ENCODE data around the gene SEMA3E.

Gene SEMA3E

DNA sequence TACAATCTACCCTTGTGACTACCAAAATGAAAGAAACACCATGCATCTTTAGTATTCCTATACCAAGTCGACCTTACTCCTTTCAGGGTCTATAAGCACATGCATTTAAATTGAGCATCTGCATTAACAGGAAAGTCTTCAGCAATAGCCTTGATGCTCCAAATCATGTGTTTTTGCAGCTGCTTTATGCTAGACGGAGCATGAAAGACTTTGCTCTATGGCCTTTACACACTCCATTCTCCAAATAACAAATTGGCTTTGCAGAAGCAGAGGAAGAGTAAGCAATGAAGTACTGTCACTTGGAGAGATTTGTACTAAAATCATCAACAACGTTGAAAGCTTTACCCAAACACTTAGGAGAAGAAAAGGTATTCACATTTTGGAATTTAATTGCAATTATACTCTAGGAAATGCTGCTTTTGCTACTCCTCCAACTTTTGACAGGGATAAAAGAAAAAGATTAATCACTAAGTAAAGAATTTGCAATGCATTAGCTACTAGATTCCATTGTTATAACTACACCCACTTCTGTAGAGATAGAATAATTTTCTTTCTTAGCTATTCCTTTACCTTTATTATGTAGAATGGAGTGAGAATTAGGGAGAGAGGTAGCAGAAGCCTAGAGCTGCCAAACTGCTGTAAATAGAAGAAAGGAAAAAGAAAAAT lies 131.8 kb downstream of the SEMA3E start:
- in situ Hi-C loops (cut with MboI; ENCODE audit: low pct_unique_long_range_greater_than_20kb, low sequenced_read_pairs, unreplicated experiment) = no loop called here
- no peak for DNase-seq (ENCODE audit: low spot score)
- TF ChIP-seq, protein P1, sequence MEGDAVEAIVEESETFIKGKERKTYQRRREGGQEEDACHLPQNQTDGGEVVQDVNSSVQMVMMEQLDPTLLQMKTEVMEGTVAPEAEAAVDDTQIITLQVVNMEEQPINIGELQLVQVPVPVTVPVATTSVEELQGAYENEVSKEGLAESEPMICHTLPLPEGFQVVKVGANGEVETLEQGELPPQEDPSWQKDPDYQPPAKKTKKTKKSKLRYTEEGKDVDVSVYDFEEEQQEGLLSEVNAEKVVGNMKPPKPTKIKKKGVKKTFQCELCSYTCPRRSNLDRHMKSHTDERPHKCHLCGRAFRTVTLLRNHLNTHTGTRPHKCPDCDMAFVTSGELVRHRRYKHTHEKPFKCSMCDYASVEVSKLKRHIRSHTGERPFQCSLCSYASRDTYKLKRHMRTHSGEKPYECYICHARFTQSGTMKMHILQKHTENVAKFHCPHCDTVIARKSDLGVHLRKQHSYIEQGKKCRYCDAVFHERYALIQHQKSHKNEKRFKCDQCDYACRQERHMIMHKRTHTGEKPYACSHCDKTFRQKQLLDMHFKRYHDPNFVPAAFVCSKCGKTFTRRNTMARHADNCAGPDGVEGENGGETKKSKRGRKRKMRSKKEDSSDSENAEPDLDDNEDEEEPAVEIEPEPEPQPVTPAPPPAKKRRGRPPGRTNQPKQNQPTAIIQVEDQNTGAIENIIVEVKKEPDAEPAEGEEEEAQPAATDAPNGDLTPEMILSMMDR (IDR thresholded peaks at IDR 0.05; ENCODE audit: extremely low read depth, insufficient read depth, missing control alignments) = no peak

DNA sequence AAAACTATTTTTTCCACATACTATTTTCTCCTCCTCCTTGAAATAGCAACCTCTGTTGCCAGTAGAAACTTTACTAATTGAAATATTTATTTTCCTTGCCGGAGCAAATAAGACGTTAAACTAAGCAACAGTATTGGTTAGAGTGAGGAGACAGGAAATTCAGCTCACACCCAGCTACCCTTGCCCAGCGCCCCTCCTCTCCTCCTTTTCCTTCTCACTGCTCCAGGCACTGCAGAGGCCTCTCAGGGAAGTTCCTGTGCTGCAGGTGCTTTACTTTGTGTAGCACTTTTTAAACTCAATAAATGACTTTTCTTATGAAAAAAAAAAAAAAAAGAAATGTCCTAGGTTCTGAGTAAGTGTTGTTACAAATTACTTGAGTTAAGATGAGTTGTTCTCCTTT lies 134.0 kb downstream of the SEMA3E start:
- in situ Hi-C loops (cut with MboI; ENCODE audit: low pct_unique_long_range_greater_than_20kb, low sequenced_read_pairs, unreplicated experiment) = no loop called here
- TF ChIP-seq, protein P1 (IDR thresholded peaks at IDR 0.05; ENCODE audit: extremely low read depth, insufficient read depth, missing control alignments) = no peak
- DNase-seq (ENCODE audit: low spot score) = no peak

DNA sequence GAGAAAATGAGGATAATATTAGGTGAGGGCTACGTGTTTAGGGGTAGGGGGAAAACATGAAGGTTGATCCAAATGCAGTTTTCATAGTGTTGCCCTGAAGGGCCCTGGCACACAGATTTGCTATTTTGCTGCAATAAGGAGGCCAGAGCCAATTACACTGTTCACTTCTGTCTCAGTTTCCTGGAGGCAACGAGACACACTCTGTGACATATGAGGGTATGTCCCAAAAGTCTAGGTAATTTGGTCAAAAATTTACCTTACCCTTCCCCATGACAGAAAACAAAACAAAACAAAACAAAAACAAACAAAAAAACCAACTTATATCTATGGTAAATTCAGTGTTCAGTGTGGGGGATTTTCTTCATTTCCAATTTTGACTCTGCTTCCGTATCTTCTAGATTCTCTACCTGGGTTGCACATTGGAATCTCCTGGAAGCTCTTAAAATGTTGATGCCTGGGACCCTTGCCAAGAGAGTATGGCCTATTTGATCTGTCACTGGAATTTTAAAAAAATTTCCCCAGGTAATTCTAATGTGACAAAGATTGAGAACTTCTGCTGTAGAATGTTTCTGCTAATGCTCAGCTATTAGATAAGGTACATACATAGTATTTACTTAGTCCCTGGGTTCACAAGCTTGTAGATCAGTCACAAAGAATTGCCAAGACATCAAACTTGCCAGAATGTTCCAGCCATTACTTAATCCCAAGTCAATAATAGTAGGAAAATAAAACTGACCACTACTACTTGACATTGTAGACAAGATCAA lies 139.5 kb downstream of the SEMA3E start:
- in situ Hi-C loops (cut with MboI; ENCODE audit: low pct_unique_long_range_greater_than_20kb, low sequenced_read_pairs, unreplicated experiment) = no loop called here
- TF ChIP-seq, protein P1 (IDR thresholded peaks at IDR 0.05; ENCODE audit: extremely low read depth, insufficient read depth, missing control alignments) = no peak
- no peak for DNase-seq (ENCODE audit: low spot score)

DNA sequence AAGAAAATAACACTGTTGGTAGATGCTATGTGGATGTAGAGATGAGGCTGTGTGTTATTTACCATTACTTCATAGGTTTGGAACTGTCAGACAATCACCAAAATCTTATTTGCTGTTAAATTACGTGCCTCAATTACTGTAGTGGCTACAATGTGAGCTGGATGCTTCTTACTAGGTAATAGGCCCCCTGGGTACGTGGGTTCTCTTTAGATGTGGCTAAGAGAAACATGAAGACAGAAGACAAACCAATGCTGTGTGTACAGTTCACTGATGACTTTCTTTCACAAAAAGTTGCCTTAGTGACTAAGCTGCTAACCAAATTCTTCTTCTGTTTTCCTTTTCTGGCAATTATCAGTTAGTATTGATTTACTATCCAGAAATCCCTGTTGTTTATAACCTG lies 144.6 kb downstream of the SEMA3E start:
- in situ Hi-C loops (cut with MboI; ENCODE audit: low pct_unique_long_range_greater_than_20kb, low sequenced_read_pairs, unreplicated experiment) = no loop called here
- TF ChIP-seq, protein P1 (IDR thresholded peaks at IDR 0.05; ENCODE audit: extremely low read depth, insufficient read depth, missing control alignments) = no peak
- DNase-seq (ENCODE audit: low spot score) = no peak

DNA sequence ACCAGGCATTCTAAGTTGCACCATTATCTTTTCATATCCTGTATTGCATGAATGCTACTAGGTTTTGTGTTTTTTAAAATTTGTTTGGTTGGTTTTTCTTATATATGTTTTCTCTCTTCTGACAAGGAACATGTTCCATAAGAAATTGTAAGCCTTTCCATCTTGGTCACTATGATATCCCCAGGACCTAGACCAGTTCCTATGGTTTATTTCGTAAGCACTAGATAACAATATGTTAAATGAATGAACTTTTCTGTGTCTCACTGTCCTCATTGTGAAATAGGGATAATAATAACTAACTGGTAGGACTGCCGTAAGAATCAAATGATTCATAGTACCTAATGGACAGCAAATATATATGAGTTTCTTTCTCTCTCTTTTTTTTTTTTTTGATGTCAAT lies 146.3 kb downstream of the SEMA3E start:
- DNase-seq (ENCODE audit: low spot score) = no peak
- TF ChIP-seq, protein P1 (IDR thresholded peaks at IDR 0.05; ENCODE audit: extremely low read depth, insufficient read depth, missing control alignments) = no peak
- in situ Hi-C loops (cut with MboI; ENCODE audit: low pct_unique_long_range_greater_than_20kb, low sequenced_read_pairs, unreplicated experiment) = no loop called here

DNA sequence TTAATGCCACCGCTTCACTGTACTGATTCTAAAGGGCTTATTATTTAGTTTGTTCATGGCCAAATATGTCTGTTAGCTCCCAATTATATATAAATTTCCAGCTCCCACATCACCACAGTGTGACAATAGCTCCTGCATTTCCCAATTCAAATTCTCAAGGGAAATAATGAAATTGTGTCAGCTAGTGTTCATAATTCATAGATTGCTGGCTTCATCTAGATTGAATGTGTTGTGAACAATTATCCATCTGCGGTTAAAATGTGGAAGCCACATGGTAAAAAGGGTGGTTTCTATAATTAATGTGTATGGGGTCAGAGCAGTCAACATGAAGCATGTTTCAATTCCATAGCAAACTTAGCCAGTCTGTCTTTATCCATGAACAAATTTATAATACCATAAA lies 154.3 kb downstream of the SEMA3E start:
- DNase-seq (ENCODE audit: low spot score) = no peak
- TF ChIP-seq, protein P1 (IDR thresholded peaks at IDR 0.05; ENCODE audit: extremely low read depth, insufficient read depth, missing control alignments) = no peak
- in situ Hi-C loops (cut with MboI; ENCODE audit: low pct_unique_long_range_greater_than_20kb, low sequenced_read_pairs, unreplicated experiment) = no loop called here
